ENCODE results near the gene TMEM131.
"Not testable (repeated sequence)": the region's sequence is repeated elsewhere in the genome, so short reads cannot be mapped to it uniquely, and the experiment has no call there.

Gene TMEM131

DNA sequence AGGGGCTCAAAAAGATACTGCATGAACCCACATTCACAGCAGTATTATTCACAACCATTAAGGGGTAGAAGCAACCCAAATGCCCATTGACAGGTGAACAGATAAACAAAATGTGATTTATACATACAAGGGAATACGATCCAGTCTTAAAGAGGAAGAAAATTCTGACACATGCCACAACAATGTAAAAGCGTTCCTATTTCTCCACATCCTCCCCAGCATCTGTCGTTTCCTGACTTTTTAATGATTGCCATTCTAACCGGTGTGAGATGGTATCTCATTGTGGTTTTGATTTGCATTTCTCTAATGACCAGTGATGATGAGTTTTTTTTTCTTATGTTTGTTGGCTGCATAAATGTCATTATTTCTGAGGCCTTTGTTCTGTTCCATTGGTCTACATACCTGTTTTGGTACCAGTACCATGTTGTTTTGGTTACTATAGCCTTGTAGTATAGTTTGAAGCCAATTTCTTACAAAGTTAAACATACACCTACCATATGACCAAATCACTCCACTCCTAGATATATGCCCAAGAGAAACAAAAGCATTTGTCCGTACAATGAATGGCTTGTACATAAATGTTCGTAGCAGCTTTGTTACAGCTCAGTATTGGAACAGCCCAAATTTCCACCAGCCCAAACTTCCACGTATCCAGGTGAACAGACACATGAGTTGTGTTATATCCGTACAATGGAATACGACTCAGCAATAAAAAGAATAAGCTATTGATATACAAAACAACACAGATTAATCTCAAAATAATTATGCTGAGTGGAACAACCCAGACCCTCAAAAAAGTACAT, 85.1 kb downstream of the TMEM131 start:
- no peaks in the 10 kb centered on the region for H3K27me3 ChIP-seq (ENCODE audit: control insufficient read depth, insufficient read depth, low read length)
- H3K27ac ChIP-seq (ENCODE audit: low read depth, low read length) = no peak overlapping the region
- H3K4me3 ChIP-seq (ENCODE audit: low read depth, low read length) = no peak overlapping the region
- peaks cover 2% of the 10 kb centered on the region; the same call in 1 of the 2 replicates for H3K9me3 ChIP-seq (ENCODE audit: control insufficient read depth, insufficient read depth, low read depth, low read length)
- no peaks in the 10 kb centered on the region for H3K4me1 ChIP-seq (ENCODE audit: control insufficient read depth, insufficient read depth, low read length)
- H3K36me3 ChIP-seq (ENCODE audit: control insufficient read depth, insufficient read depth, low read length) = peaks cover 9% of the 10 kb centered on the region; the same call in 1 of the 2 replicates
- H3K9ac ChIP-seq (ENCODE audit: low read length) = no peak overlapping the region

DNA sequence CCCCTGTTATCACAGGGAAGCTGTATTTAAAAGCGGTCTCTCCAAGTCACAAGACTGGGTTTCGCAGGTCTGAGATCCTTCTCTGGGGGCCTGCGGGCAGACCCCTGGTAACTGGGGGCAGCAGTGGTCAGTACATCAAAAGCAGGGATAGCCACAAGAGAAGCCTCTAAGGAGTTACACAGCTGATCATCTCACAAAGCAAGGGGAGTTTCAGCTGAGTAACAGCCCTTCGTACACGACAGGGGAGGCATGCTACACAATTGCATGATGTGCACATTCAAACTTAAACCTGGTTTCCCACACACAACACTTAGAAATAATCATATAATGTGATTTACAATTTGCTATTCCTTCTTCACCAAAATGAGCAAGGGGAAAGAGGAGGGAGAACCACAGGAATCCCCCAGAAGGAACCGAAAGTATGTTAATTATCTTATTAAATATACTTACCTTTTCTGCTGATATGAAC, 87.5 kb downstream of the TMEM131 start:
- Histone ChIP-seq H3K9ac (ENCODE audit: low read length) (no peak overlapping the region), H3K4me3 (ENCODE audit: low read depth, low read length) (no peak overlapping the region), H3K27ac (ENCODE audit: low read depth, low read length) (no peak overlapping the region)

DNA sequence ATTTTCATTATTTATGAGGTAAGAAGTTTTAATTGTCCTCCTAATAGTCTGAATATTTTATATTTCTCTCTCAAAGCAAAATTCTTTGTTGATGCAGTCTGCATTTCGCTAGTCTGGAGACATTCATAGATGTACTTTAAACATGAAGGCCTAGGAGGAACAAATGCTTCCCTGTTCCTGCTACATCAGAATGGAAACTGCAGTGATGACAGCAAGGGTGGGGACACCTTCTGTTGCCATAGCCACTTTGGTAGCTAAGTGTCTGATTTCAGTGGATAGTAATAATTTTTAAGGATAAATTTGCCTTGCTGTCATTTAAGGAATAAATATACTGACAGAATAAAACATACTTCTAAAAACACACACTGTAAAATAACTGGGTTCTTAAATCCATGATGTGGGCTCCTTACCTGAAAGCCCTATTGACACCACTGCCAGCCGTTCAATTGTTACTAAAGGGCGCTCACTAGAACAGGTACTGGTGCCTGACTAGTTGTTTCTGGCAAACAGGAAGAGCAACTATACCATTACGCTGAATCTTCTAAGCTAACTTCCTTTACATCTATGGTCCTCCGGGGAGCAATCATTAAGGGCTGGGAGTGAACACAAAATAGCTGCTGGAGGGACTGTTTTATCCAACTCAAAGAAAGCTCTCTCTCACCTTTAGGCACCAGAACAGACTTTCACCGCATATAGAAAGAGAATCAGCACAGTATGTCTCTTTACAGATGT, 88.2 kb downstream of the TMEM131 start:
- H3K27ac ChIP-seq (ENCODE audit: low read depth, low read length) = no peak overlapping the region
- no peak overlapping the region for H3K4me3 ChIP-seq (ENCODE audit: low read depth, low read length)
- H3K9me3 ChIP-seq (ENCODE audit: control insufficient read depth, insufficient read depth, low read depth, low read length) = peaks cover 2% of the 10 kb centered on the region; the same call in 1 of the 2 replicates
- H3K36me3 ChIP-seq (ENCODE audit: control insufficient read depth, insufficient read depth, low read length) = peaks cover 9% of the 10 kb centered on the region; the same call in 1 of the 2 replicates
- H3K4me1 ChIP-seq (ENCODE audit: control insufficient read depth, insufficient read depth, low read length) = no peaks in the 10 kb centered on the region
- no peaks in the 10 kb centered on the region for H3K27me3 ChIP-seq (ENCODE audit: control insufficient read depth, insufficient read depth, low read length)
- no peak overlapping the region for H3K9ac ChIP-seq (ENCODE audit: low read length)

More for the DNA sequence above, 87.5 kb downstream of the TMEM131 start:
- Histone ChIP-seq H3K36me3 (ENCODE audit: control insufficient read depth, insufficient read depth, low read length) (peaks cover 9% of the 10 kb centered on the region; the same call in 1 of the 2 replicates), H3K27me3 (ENCODE audit: control insufficient read depth, insufficient read depth, low read length) (no peaks in the 10 kb centered on the region), H3K9me3 (ENCODE audit: control insufficient read depth, insufficient read depth, low read depth, low read length) (peaks cover 2% of the 10 kb centered on the region; the same call in 1 of the 2 replicates), H3K4me1 (ENCODE audit: control insufficient read depth, insufficient read depth, low read length) (no peaks in the 10 kb centered on the region)

DNA sequence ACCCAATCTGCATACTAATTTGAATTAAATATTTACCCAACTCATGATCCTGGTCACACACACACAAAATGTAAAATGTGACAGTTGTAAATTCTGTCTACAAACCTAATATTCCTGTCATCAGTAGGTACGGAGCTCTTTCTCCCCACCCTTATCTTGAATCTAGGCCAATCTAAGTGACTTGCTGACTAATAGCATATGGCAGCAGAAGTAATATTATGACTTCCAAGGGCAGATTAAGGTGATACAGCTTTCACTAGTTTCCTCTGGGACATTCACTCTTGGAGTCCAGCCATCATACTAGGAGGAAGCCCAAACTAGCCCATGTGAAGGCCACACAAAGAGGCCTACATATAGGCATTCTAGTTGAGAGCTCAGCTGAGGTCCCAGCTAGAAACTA, 89.4 kb downstream of the TMEM131 start:
- no peaks in the 10 kb centered on the region for H3K4me1 ChIP-seq (ENCODE audit: control insufficient read depth, insufficient read depth, low read length)
- H3K27me3 ChIP-seq (ENCODE audit: control insufficient read depth, insufficient read depth, low read length) = no peaks in the 10 kb centered on the region
- H3K9ac ChIP-seq (ENCODE audit: low read length) = no peak overlapping the region

DNA sequence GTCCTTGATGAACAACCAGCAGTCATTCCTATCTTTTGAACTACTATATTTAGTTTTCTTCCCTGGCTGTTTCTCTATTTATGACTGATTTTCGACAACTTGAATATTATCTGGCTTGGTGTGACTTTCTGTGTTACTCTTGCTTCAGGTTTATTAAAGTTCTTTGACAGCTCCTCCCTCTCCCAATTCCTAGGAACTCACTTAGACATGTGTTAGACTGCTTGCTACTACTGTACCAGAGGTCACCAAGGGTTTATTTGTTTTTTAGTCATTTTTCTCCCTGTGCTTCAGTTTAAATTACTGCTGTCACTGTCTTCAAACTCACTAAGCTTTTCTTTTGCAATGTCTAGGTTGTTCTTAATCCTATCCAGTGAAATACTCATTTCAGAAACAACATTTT, 90.5 kb downstream of the TMEM131 start:
- Histone ChIP-seq H3K9ac (ENCODE audit: low read length) (no peak overlapping the region), H3K27me3 (ENCODE audit: control insufficient read depth, insufficient read depth, low read length) (no peaks in the 10 kb centered on the region), H3K4me1 (ENCODE audit: control insufficient read depth, insufficient read depth, low read length) (no peaks in the 10 kb centered on the region), H3K27ac (ENCODE audit: low read depth, low read length) (no peak overlapping the region), H3K36me3 (ENCODE audit: control insufficient read depth, insufficient read depth, low read length) (peaks cover 6% of the 10 kb centered on the region; the same call in 1 of the 2 replicates), H3K4me3 (ENCODE audit: low read depth, low read length) (no peak overlapping the region), H3K9me3 (ENCODE audit: control insufficient read depth, insufficient read depth, low read depth, low read length) (no peaks in the 10 kb centered on the region)

More for the DNA sequence above, 89.4 kb downstream of the TMEM131 start:
- H3K36me3 ChIP-seq (ENCODE audit: control insufficient read depth, insufficient read depth, low read length) = peaks cover 9% of the 10 kb centered on the region; the same call in 1 of the 2 replicates
- no peak overlapping the region for H3K4me3 ChIP-seq (ENCODE audit: low read depth, low read length)
- peaks cover 1% of the 10 kb centered on the region; the same call in 1 of the 2 replicates for H3K9me3 ChIP-seq (ENCODE audit: control insufficient read depth, insufficient read depth, low read depth, low read length)
- no peak overlapping the region for H3K27ac ChIP-seq (ENCODE audit: low read depth, low read length)

DNA sequence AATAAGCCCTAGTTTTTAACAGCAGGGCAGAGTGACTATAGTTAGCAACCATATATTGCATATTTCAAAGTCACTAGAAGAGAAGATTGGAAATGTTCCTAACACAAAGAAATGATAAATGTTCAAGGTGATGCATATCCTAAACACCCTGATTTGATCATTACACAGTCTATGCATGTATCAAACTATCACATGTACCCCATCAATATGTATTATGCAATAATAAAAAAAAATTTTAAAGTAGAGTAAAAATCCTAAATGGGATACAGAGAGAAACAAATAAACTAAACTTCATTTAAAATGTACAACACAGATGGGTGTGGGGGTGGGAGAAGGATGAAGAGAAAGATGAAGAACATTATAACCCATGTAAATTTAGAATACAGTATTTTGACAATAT, 93.9 kb downstream of the TMEM131 start:
- no peak overlapping the region for H3K4me3 ChIP-seq (ENCODE audit: low read depth, low read length)
- no peaks in the 10 kb centered on the region for H3K4me1 ChIP-seq (ENCODE audit: control insufficient read depth, insufficient read depth, low read length)
- no peak overlapping the region for H3K9ac ChIP-seq (ENCODE audit: low read length)
- H3K36me3 ChIP-seq (ENCODE audit: control insufficient read depth, insufficient read depth, low read length) = peaks cover 5% of the 10 kb centered on the region; the same call in 1 of the 2 replicates
- no peak overlapping the region for H3K27ac ChIP-seq (ENCODE audit: low read depth, low read length)
- no peaks in the 10 kb centered on the region for H3K9me3 ChIP-seq (ENCODE audit: control insufficient read depth, insufficient read depth, low read depth, low read length)
- no peaks in the 10 kb centered on the region for H3K27me3 ChIP-seq (ENCODE audit: control insufficient read depth, insufficient read depth, low read length)

DNA sequence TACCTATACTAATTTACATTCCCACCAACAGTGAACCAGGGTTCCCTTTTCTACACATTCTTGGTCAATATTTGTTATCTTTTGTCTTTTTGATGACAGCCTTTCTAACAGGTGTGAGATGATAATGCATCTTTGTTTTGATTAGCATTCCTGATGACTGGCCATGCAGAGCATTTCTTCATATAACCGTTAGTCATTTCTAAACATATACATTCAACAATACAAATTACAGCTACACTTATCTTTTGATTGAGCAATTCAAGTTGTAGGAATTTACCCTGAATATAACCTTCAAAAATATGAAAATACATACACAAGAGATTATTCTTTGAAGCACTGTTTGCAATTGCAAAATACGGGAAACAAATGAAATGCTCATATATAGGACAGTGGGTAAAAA, 94.9 kb downstream of the TMEM131 start:
- Histone ChIP-seq H3K9me3 (ENCODE audit: control insufficient read depth, insufficient read depth, low read depth, low read length) (0 out of 2 replicates have a peak, but pooled peaks cover 2% of the 10 kb centered on the region), H3K27ac (ENCODE audit: low read depth, low read length) (no peak overlapping the region), H3K4me3 (ENCODE audit: low read depth, low read length) (no peak overlapping the region), H3K9ac (ENCODE audit: low read length) (no peak overlapping the region), H3K27me3 (ENCODE audit: control insufficient read depth, insufficient read depth, low read length) (no peaks in the 10 kb centered on the region), H3K4me1 (ENCODE audit: control insufficient read depth, insufficient read depth, low read length) (no peaks in the 10 kb centered on the region), H3K36me3 (ENCODE audit: control insufficient read depth, insufficient read depth, low read length) (no peaks in the 10 kb centered on the region)

DNA sequence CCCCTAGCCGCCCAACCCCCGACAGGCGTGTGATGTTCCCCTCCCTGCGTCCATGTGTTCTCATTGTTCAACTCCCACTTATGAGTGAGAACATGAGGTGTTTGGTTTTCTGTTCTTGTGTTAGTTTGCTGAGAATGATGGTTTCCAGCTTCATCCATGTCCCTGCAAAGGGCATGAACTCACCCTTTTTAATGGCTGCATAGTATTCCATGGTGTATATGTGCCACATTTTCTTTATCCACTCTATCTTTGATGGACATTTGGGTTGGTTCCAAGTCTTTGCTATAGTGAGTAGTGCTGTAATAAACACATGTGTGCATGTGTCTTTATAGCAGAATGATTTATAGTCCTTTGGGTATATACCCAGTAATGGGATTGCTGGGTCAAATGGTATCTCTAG, 102.7 kb downstream of the TMEM131 start:
- H3K27ac ChIP-seq (ENCODE audit: low read depth, low read length); H3K9ac ChIP-seq (ENCODE audit: low read length); H3K9me3 ChIP-seq (ENCODE audit: control insufficient read depth, insufficient read depth, low read depth, low read length); H3K4me3 ChIP-seq (ENCODE audit: low read depth, low read length); H3K27me3 ChIP-seq (ENCODE audit: control insufficient read depth, insufficient read depth, low read length); H3K4me1 ChIP-seq (ENCODE audit: control insufficient read depth, insufficient read depth, low read length); H3K36me3 ChIP-seq (ENCODE audit: control insufficient read depth, insufficient read depth, low read length): not testable (repeated sequence)

DNA sequence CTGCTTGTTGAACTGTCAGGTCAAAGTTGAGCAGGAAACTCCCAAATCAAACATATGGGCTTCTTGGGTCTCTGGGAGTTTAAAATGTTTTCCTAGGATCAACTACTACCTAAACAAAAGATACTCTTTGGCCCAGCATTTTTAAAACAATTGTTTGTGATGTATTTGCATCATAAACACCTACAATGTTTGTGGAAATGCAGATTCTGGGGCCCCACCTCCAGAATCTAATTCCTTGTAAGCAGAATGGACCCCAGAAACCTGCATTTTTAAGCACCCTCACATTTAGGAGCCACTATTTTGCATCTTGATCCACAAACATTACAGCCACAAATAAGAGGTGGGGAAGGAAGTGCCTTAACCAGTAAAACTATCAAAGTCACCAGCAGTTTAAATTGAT, 104.1 kb downstream of the TMEM131 start:
- peaks cover 8% of the 10 kb centered on the region; the same call in 1 of the 2 replicates for H3K4me1 ChIP-seq (ENCODE audit: control insufficient read depth, insufficient read depth, low read length)
- no peak overlapping the region for H3K9ac ChIP-seq (ENCODE audit: low read length)
- H3K4me3 ChIP-seq (ENCODE audit: low read depth, low read length) = no peak overlapping the region
- peaks cover 8% of the 10 kb centered on the region; the same call in 1 of the 2 replicates for H3K9me3 ChIP-seq (ENCODE audit: control insufficient read depth, insufficient read depth, low read depth, low read length)
- peaks cover 12% of the 10 kb centered on the region for H3K36me3 ChIP-seq (ENCODE audit: control insufficient read depth, insufficient read depth, low read length)
- H3K27ac ChIP-seq (ENCODE audit: low read depth, low read length) = no peak overlapping the region
- no peaks in the 10 kb centered on the region for H3K27me3 ChIP-seq (ENCODE audit: control insufficient read depth, insufficient read depth, low read length)

DNA sequence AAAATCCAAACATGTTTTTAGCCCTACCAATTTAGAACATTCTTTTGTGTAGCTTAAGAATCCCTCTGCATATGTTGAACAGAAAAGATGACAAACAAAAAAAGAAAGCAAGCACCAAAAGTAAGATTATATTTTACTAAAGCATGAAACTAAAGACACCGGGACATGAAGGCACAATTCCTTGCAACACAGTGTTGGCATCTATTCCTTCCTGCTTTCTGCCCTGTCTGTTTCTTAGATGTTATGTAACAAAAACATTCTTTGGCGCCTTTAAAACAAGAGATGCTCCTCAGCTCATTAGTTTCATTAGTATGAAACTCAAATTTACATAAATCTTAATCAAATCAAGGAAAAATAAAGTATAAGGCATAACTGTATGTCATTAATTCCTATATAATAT, 106.6 kb downstream of the TMEM131 start:
- Histone ChIP-seq H3K36me3 (ENCODE audit: control insufficient read depth, insufficient read depth, low read length) (peaks cover 25% of the 10 kb centered on the region), H3K4me3 (ENCODE audit: low read depth, low read length) (no peak overlapping the region), H3K27ac (ENCODE audit: low read depth, low read length) (no peak overlapping the region), H3K4me1 (ENCODE audit: control insufficient read depth, insufficient read depth, low read length) (peaks cover 8% of the 10 kb centered on the region; the same call in 1 of the 2 replicates), H3K27me3 (ENCODE audit: control insufficient read depth, insufficient read depth, low read length) (no peaks in the 10 kb centered on the region), H3K9ac (ENCODE audit: low read length) (no peak overlapping the region), H3K9me3 (ENCODE audit: control insufficient read depth, insufficient read depth, low read depth, low read length) (peaks cover 17% of the 10 kb centered on the region; the same call in 1 of the 2 replicates)

DNA sequence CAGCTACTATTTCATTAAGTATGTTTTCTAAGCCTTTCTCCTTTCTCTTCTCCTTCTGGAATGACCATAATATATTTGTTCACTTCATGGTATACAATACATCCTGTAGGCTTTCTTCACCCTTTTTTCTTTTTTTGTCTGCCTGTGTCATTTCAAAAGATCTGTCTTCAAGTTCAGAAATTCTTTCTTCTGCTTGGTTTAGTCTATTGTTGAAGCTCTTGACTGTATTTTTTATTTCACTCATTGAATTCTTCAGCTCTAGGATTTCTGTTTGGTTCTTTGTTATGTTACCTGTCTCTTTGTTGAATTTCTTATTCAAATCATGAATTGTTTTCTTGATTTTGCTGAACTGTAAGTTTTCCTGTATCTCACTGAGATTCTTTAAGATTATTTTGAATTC, 109.9 kb downstream of the TMEM131 start:
- Histone ChIP-seq H3K27ac (ENCODE audit: low read depth, low read length) (no peak overlapping the region), H3K9me3 (ENCODE audit: control insufficient read depth, insufficient read depth, low read depth, low read length) (peaks cover 17% of the 10 kb centered on the region; the same call in 1 of the 2 replicates), H3K9ac (ENCODE audit: low read length) (no peak overlapping the region), H3K4me3 (ENCODE audit: low read depth, low read length) (no peak overlapping the region), H3K27me3 (ENCODE audit: control insufficient read depth, insufficient read depth, low read length) (no peaks in the 10 kb centered on the region), H3K36me3 (ENCODE audit: control insufficient read depth, insufficient read depth, low read length) (peaks cover 25% of the 10 kb centered on the region), H3K4me1 (ENCODE audit: control insufficient read depth, insufficient read depth, low read length) (0 out of 2 replicates have a peak, but pooled peaks cover 2% of the 10 kb centered on the region)

Data from HUES6 (cell line).